Right atrium auricular region (tissue), 2 donors: Measurements from ENCODE around the gene PGLYRP4. TPM values are rescaled to one million over a fixed set of nuclear protein-coding genes. Genes with fewer than 3 reads are reported as not detected.
A peak's percentile ranks its signal among the peaks of the same experiment; 100 is the strongest.

Source experiments
- DNase-seq: peaks from one replicate; pipeline ENCODE4 v3.0.0-alpha.2; 2019; ENCODE audit warnings: low spot score
- H3K27ac ChIP-seq, 2 donors: fragments of 200-600 bp; sonication (generic); 1 replicate in 1 of 2; 2 replicates in 1 of 2; pipeline ENCODE4 v1.5.1; 2016 to 2019
- H3K27me3 ChIP-seq, 2 donors: fragments of 200-600 bp; sonication (generic); one replicate each; pipeline versions ENCODE4 v1.5.1 to v1.6.0; 2017 to 2019
- H3K36me3 ChIP-seq: fragments of 200-600 bp; sonication (generic); one replicate; pipeline ENCODE4 v1.5.1; 2016
- H3K4me1 ChIP-seq, 2 donors: fragments of 200-600 bp; sonication (generic); one replicate each; pipeline versions ENCODE4 v1.5.1 to v1.6.0; 2017 to 2019
- H3K4me3 ChIP-seq, 2 donors: fragments of 200-600 bp; sonication (generic); 1 replicate in 1 of 2; 2 replicates in 1 of 2; pipeline ENCODE4 v1.5.1; 2017 to 2019; ENCODE audit warnings: mild to moderate bottlenecking in 1 of 2, moderate library complexity in 1 of 2
- H3K9me3 ChIP-seq, 2 donors: fragments of 200-600 bp; sonication (generic); one replicate each; pipeline ENCODE4 v1.5.1; 2019
- CTCF ChIP-seq, 2 donors: fragments of 200-600 bp; sonication (generic); IDR thresholded peaks; one replicate each; pipeline ENCODE4 v1.5.1; 2019; ENCODE audit warnings: antibody characterized with exemption in 2 of 2
- total RNA-seq, 2 donors: library from RNA; depleted of rRNA; stranded (reverse); fragments of >200 nt; gene quantifications; one replicate each; pipeline ENCODE4 v1.1.0, GENCODE V29; 2016

Gene PGLYRP4
- total RNA-seq, 2 donors from 2014 or later = not detected

- DNase-seq = peak; percentile 38
- no peaks in the 10 kb centered on the region for H3K27me3 ChIP-seq
- H3K9me3 ChIP-seq = no peaks in the 10 kb centered on the region
- H3K27ac ChIP-seq = no peak overlapping the region
- H3K4me1 ChIP-seq = no peaks in the 10 kb centered on the region
- no peak overlapping the region for H3K4me3 ChIP-seq
- no peak for TF ChIP-seq CTCF (IDR thresholded peaks at IDR 0.05)
- H3K36me3 ChIP-seq = no peaks in the 10 kb centered on the region
These were observed 55.7 kb downstream of the PGLYRP4 start for GRCh38 chr1:153292740-153293479.

GRCh38 chr1:153292185-153292584 is 56.5 kb downstream of the PGLYRP4 start:
- Histone ChIP-seq H3K9me3 (no peaks in the 10 kb centered on the region), H3K27ac (no peak overlapping the region), H3K36me3 (no peaks in the 10 kb centered on the region), H3K27me3 (no peaks in the 10 kb centered on the region), H3K4me1 (no peaks in the 10 kb centered on the region), H3K4me3 (no peak overlapping the region)
- DNase-seq = peak; percentile 54
- no peak for TF ChIP-seq CTCF (IDR thresholded peaks at IDR 0.05)

- no peaks in the 10 kb centered on the region for H3K27me3 ChIP-seq
- no peak overlapping the region for H3K27ac ChIP-seq
- TF ChIP-seq CTCF (IDR thresholded peaks at IDR 0.05) = no peak
- no peaks in the 10 kb centered on the region for H3K36me3 ChIP-seq
- H3K4me1 ChIP-seq = no peaks in the 10 kb centered on the region
- H3K4me3 ChIP-seq = no peak overlapping the region
- H3K9me3 ChIP-seq = no peaks in the 10 kb centered on the region
- peak; percentile 32 for DNase-seq
These were observed 57.1 kb downstream of the PGLYRP4 start for GRCh38 chr1:153291514-153291913.

- DNase-seq = peak; percentile 43
- H3K4me1 ChIP-seq = no peaks in the 10 kb centered on the region
- no peak overlapping the region for H3K4me3 ChIP-seq
- no peak for TF ChIP-seq CTCF (IDR thresholded peaks at IDR 0.05)
- no peaks in the 10 kb centered on the region for H3K36me3 ChIP-seq
- no peak overlapping the region for H3K27ac ChIP-seq
- H3K27me3 ChIP-seq = no peaks in the 10 kb centered on the region
- no peaks in the 10 kb centered on the region for H3K9me3 ChIP-seq
These were observed 59.9 kb downstream of the PGLYRP4 start for GRCh38 chr1:153288634-153289275.

Other genes with a start within 250 kb of the PGLYRP4 start
- gene SPRR2F, start 235.3 kb downstream of the PGLYRP4 start, total RNA-seq = 1 to 10 TPM in 1 of 2 donors, not detected in 1; 2.8 TPM
- gene SPRR2G, start 198.0 kb downstream of the PGLYRP4 start, total RNA-seq = not detected
- not detected for gene LELP1, start 145.4 kb downstream of the PGLYRP4 start, total RNA-seq
- gene PRR9, start 131.3 kb downstream of the PGLYRP4 start, total RNA-seq = 1 to 10 TPM; 1.2 to 1.9 TPM
- gene LORICRIN, start 89.2 kb downstream of the PGLYRP4 start, total RNA-seq = not detected
- not detected for gene PGLYRP3, start 35.9 kb downstream of the PGLYRP4 start, total RNA-seq
- gene S100A9, start 9.0 kb upstream of the PGLYRP4 start, total RNA-seq = 100 to 1,000 TPM in 1 of 2 donors, 10 to 100 TPM in 1; 65.7 to 199 TPM
- 1 to 10 TPM; 5.5 to 5.7 TPM for gene S100A12, start 26.8 kb upstream of the PGLYRP4 start, total RNA-seq
- gene S100A8, start 42.2 kb upstream of the PGLYRP4 start, total RNA-seq = 10 to 100 TPM; 19.1 to 37.1 TPM
- gene S100A7A, start 67.7 kb upstream of the PGLYRP4 start, total RNA-seq = not detected
- gene S100A7, start 111.8 kb upstream of the PGLYRP4 start, total RNA-seq = not detected
- 100 to 1,000 TPM; 156 to 324 TPM for gene S100A6, start 187.2 kb upstream of the PGLYRP4 start, total RNA-seq
- gene S100A5, start 192.1 kb upstream of the PGLYRP4 start, total RNA-seq = not detected
- 100 to 1,000 TPM; 144 to 156 TPM for gene S100A4, start 197.0 kb upstream of the PGLYRP4 start, total RNA-seq
- gene S100A3, start 200.4 kb upstream of the PGLYRP4 start, total RNA-seq = 1 to 10 TPM; 1.8 to 3.4 TPM
- gene S100A2, start 217.0 kb upstream of the PGLYRP4 start, total RNA-seq = not detected